ENCODE measurements around the gene CTNNA3.

The CTNNA3 gene

GRCh38 chr10:66656499-66656898 lies 1039.5 kb downstream of the CTNNA3 start:
- in situ Hi-C loops (cut with HindIII; ENCODE audit: low sequenced_read_pairs) = no loop called here
- no peak for DNase-seq (ENCODE audit: low read depth, low spot score)
- H3K4me3 ChIP-seq (ENCODE audit: low read depth, low read length) = no peak overlapping the region
- TF ChIP-seq, protein P1, sequence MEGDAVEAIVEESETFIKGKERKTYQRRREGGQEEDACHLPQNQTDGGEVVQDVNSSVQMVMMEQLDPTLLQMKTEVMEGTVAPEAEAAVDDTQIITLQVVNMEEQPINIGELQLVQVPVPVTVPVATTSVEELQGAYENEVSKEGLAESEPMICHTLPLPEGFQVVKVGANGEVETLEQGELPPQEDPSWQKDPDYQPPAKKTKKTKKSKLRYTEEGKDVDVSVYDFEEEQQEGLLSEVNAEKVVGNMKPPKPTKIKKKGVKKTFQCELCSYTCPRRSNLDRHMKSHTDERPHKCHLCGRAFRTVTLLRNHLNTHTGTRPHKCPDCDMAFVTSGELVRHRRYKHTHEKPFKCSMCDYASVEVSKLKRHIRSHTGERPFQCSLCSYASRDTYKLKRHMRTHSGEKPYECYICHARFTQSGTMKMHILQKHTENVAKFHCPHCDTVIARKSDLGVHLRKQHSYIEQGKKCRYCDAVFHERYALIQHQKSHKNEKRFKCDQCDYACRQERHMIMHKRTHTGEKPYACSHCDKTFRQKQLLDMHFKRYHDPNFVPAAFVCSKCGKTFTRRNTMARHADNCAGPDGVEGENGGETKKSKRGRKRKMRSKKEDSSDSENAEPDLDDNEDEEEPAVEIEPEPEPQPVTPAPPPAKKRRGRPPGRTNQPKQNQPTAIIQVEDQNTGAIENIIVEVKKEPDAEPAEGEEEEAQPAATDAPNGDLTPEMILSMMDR (IDR thresholded peaks at IDR 0.05; ENCODE audit: low read depth, low read length) = no peak

GRCh38 chr10:66654861-66655260 lies 1041.1 kb downstream of the CTNNA3 start:
- in situ Hi-C loops (cut with HindIII; ENCODE audit: low sequenced_read_pairs) = no loop called here
- TF ChIP-seq, protein P1 (IDR thresholded peaks at IDR 0.05; ENCODE audit: low read depth, low read length) = no peak
- no peak overlapping the region for H3K4me3 ChIP-seq (ENCODE audit: low read depth, low read length)
- DNase-seq (ENCODE audit: low read depth, low spot score) = no peak

- TF ChIP-seq, protein P1 (IDR thresholded peaks at IDR 0.05; ENCODE audit: low read depth, low read length) = no peak
- no peak for DNase-seq (ENCODE audit: low read depth, low spot score)
- H3K4me3 ChIP-seq (ENCODE audit: low read depth, low read length) = no peak overlapping the region
- in situ Hi-C loops (cut with HindIII; ENCODE audit: low sequenced_read_pairs) = no loop called here
Observed at GRCh38 chr10:66651308-66652082, 1044.5 kb downstream of the CTNNA3 start.

DNA sequence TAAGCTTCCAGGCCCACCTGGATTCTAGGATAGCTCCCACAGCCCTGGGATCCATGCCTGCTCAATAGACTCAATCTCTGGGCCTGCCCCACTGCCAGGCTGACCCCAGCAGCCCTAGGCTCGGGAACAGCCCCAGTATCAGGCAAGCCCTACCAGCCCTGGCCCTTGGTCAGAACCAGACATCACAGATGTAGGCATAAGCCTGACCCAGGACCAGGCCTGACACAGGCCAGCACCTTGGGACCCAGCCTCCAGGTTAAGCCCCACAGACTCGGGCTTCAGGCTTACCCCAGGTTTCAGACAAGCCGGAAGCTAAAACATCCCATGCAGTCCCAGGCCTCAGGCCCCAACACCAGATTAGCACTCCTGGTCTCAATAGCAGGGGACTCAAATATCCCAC lies 1046.4 kb downstream of the CTNNA3 start:
- DNase-seq (ENCODE audit: low read depth, low spot score) = no peak
- no peak overlapping the region for H3K4me3 ChIP-seq (ENCODE audit: low read depth, low read length)
- in situ Hi-C loops (cut with HindIII; ENCODE audit: low sequenced_read_pairs) = no loop called here
- TF ChIP-seq, protein P1 (IDR thresholded peaks at IDR 0.05; ENCODE audit: low read depth, low read length) = no peak

- TF ChIP-seq, protein P1 (IDR thresholded peaks at IDR 0.05; ENCODE audit: low read depth, low read length) = no peak
- DNase-seq (ENCODE audit: low read depth, low spot score) = no peak
- in situ Hi-C loops (cut with HindIII; ENCODE audit: low sequenced_read_pairs) = no loop called here
- H3K4me3 ChIP-seq (ENCODE audit: low read depth, low read length) = no peak overlapping the region
Observed at GRCh38 chr10:66642217-66642616, 1053.8 kb downstream of the CTNNA3 start.

DNA sequence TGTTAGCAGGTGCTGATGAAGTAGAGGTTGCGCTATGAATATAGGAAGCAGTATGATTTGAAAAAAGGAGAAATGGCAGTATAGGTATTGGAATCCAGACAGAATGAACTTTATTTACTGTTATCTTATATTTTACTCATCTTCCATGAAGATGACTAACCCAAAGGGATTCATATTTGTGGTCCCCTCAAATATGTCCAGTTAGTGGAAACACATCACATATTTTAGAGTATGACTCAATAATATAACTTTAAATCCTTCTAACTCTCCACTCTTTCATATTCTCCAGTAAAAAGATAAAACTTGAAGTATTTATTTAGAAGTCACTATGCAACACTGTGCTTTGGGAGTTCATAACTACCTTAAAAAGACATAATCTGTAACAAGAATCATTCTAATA lies 1056.6 kb downstream of the CTNNA3 start:
- TF ChIP-seq, protein P1 (IDR thresholded peaks at IDR 0.05; ENCODE audit: low read depth, low read length) = no peak
- in situ Hi-C loops (cut with HindIII; ENCODE audit: low sequenced_read_pairs) = no loop called here
- H3K4me3 ChIP-seq (ENCODE audit: low read depth, low read length) = no peak overlapping the region
- DNase-seq (ENCODE audit: low read depth, low spot score) = peak; percentile 38
